K562 treated with DMSO at 1 percent for 12 hours (cell line): ENCODE results near the gene KDR. TPM values are rescaled to one million over a fixed set of nuclear protein-coding genes. Genes with fewer than 3 reads are reported as not detected.

Experiments
- total RNA-seq: library from RNA; unstranded; fragments of 300-600 nt; gene quantifications from 2 replicates; pipeline ENCODE4 v1.2.3, GENCODE V29; 2022; ENCODE audit not compliant: insufficient read depth

Gene KDR
- not detected in 2 replicates for total RNA-seq

GRCh38 chr4:55125087-55125721 is at the start of gene KDR:
Gene KDR (minus strand): TSS chr4:55125595. CDS start chr4:55125293, 302 bp downstream.

Other genes starting within 250 kb of the KDR start
- gene SRD5A3, start 220.6 kb upstream of the KDR start, total RNA-seq = 11.7 and 11.8 TPM in 2 replicates